Chondrocyte (in vitro differentiated cells): ENCODE results near the gene DDX54. TPM values are rescaled to one million over a fixed set of nuclear protein-coding genes. Genes with fewer than 3 reads are reported as not detected.
A peak's percentile ranks its signal among the peaks of the same experiment; 100 is the strongest.

Experiments used
- DNase-seq: peaks from one replicate; pipeline ENCODE4 v3.0.0; 2021; ENCODE audit warnings: mixed read lengths, low spot score
- H3K27ac Mint-ChIP-seq: one replicate; pipeline ENCODE4 v1.8.0; 2021; ENCODE audit warnings: mild to moderate bottlenecking, moderate library complexity, mixed read lengths; ENCODE audit not compliant: unreplicated experiment
- H3K27me3 Mint-ChIP-seq: 2 replicates; pipeline ENCODE4 v1.8.0; 2021; ENCODE audit warnings: low read depth, mixed read lengths
- H3K36me3 Mint-ChIP-seq: 2 replicates; pipeline ENCODE4 v1.8.0; 2021; ENCODE audit warnings: low read depth, mixed read lengths
- H3K4me1 Mint-ChIP-seq: 2 replicates; pipeline ENCODE4 v1.8.0; 2021; ENCODE audit warnings: low read depth, mild to moderate bottlenecking, mixed read lengths
- H3K4me3 Mint-ChIP-seq: one replicate; pipeline ENCODE4 v1.8.0; 2021; ENCODE audit warnings: mild to moderate bottlenecking, moderate library complexity, mixed read lengths; ENCODE audit not compliant: unreplicated experiment
- H3K9me3 Mint-ChIP-seq: 2 replicates; pipeline ENCODE4 v1.8.0; 2021; ENCODE audit warnings: low read depth, mixed read lengths
- CTCF ChIP-seq: fragments of 200-600 bp; sonication (generic); IDR thresholded peaks from 2 replicates; pipeline ENCODE4 v1.5.0; 2021; ENCODE audit warnings: antibody characterized with exemption, mild to moderate bottlenecking, moderate library complexity
- total RNA-seq: library from RNA; stranded (reverse); gene quantifications from 3 replicates; pipeline ENCODE4 v1.2.1, GENCODE V29; 2021

The DDX54 gene
- total RNA-seq, 1 donor from 2014 or later = 44.6 TPM

GRCh38 chr12:113130457-113131135 is 54.7 kb downstream of the DDX54 start:
- Mint-ChIP-seq H3K4me3 (no peak overlapping the region), H3K4me1 (no peaks in the 10 kb centered on the region), H3K27ac (no peak overlapping the region), H3K36me3 (no peaks in the 10 kb centered on the region), H3K27me3 (peaks cover 46% of the 10 kb centered on the region), H3K9me3 (no peaks in the 10 kb centered on the region)
- DNase-seq = no peak
- TF ChIP-seq CTCF = peak; percentile 49

- no peak overlapping the region for H3K4me3 Mint-ChIP-seq
- H3K36me3 Mint-ChIP-seq = no peaks in the 10 kb centered on the region
- H3K27me3 Mint-ChIP-seq = peaks cover 41% of the 10 kb centered on the region
- peaks cover 2% of the 10 kb centered on the region for H3K9me3 Mint-ChIP-seq
- no peak overlapping the region for H3K27ac Mint-ChIP-seq
- no peak for DNase-seq
- no peak for TF ChIP-seq CTCF
- no peaks in the 10 kb centered on the region for H3K4me1 Mint-ChIP-seq
Measured at GRCh38 chr12:113129664-113130456, 55.4 kb downstream of the DDX54 start.

GRCh38 chr12:113128802-113129663 is 56.2 kb downstream of the DDX54 start:
- H3K27me3 Mint-ChIP-seq = peaks cover 39% of the 10 kb centered on the region
- H3K4me3 Mint-ChIP-seq = no peak overlapping the region
- H3K36me3 Mint-ChIP-seq = no peaks in the 10 kb centered on the region
- H3K9me3 Mint-ChIP-seq = peaks cover 2% of the 10 kb centered on the region
- H3K4me1 Mint-ChIP-seq = no peaks in the 10 kb centered on the region
- H3K27ac Mint-ChIP-seq = no peak overlapping the region
- no peak for DNase-seq
- no peak for TF ChIP-seq CTCF

- no peaks in the 10 kb centered on the region for H3K4me1 Mint-ChIP-seq
- H3K9me3 Mint-ChIP-seq = peaks cover 9% of the 10 kb centered on the region
- H3K27ac Mint-ChIP-seq = no peak overlapping the region
- peaks cover 5% of the 10 kb centered on the region for H3K36me3 Mint-ChIP-seq
- DNase-seq = no peak
- TF ChIP-seq CTCF = no peak
- H3K27me3 Mint-ChIP-seq = peaks cover 43% of the 10 kb centered on the region
- H3K4me3 Mint-ChIP-seq = no peak overlapping the region
Measured at GRCh38 chr12:113127791-113128199, 57.5 kb downstream of the DDX54 start.
